NCI-H82 (cell line): Measurements from ENCODE around the gene KICS2.
A peak's percentile ranks its signal among the peaks of the same experiment; 100 is the strongest.
"Not testable (repeated sequence)": the region's sequence is repeated elsewhere in the genome, so short reads cannot be mapped to it uniquely, and the experiment has no call there.

Experiments used
- DNase-seq: peaks from one replicate; lab custom pipeline; 2025; lab: John Stamatoyannopoulos, UW

The KICS2 gene

GRCh38 chr12:64216239-64216638, 5.9 kb downstream of the KICS2 start:
- no peak for DNase-seq

GRCh38 chr12:64212119-64212746, 9.9 kb downstream of the KICS2 start:
- no peak for DNase-seq

GRCh38 chr12:64207453-64207852, 14.6 kb downstream of the KICS2 start:
- no peak for DNase-seq

- DNase-seq, result no peak
Measured at GRCh38 chr12:64205542-64205941, 16.6 kb downstream of the KICS2 start.

- DNase-seq, result no peak
Measured at GRCh38 chr12:64203775-64204174, 18.3 kb downstream of the KICS2 start.

DNA sequence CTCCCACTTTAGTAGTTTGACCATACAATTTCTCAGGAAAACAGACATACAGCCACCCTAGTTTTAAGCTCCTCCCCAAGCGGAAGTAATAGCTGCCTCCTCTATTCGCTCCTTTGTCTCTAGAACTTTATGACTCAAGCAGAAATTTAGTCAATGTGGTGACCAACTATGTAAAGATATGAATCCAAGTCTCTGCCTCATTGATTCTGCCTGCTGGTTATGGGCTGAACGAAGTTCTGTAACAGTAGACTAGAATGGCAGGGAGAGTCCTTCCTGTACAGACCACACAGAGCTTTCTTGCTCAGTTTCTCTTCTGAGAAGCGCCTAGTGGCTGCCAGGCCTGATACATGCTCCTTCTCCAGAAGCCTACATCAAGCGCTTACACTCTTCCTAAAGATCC, 19.1 kb downstream of the KICS2 start:
- DNase-seq, result no peak

DNA sequence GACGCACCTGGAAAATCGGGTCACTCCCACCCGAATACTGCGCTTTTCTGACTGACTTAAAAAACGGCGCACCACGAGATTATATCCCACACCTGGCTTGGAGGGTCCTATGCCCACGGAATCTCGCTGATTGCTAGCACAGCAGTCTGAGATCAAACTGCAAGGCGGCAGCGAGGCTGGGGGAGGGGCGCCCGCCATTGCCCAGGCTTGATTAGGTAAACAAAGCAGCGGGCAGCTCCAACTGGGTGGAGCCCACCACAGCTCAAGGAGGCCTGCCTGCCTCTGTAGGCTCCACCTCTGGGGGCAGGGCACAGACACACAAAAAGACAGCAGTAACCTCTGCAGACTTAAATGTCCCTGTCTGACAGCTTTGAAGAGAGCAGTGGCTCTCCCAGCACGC, 26.3 kb downstream of the KICS2 start:
- not testable (repeated sequence) for DNase-seq

- no peak for DNase-seq
Measured at GRCh38 chr12:64194333-64195149, 27.6 kb downstream of the KICS2 start.

DNA sequence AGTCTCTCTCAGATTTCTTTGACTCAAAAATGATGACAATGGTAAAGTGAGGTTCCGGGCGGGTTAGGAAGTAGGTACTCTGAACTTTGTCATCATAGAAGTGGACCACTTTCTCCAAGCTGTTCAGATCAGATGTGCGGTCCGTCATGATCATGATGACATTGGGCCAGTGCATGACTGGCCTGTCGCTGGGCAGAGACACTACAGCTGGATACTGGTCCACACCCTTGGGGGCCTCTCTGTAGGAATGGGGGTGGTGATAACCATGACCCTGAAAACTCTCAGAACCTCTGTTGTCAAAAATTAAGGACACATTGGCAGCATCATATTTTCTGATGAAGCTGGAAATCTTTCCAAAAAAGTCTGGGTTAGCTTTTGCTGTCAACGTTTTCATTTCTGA, 28.2 kb downstream of the KICS2 start:
- DNase-seq, result no peak

GRCh38 chr12:64192644-64193444, 29.3 kb downstream of the KICS2 start:
- no peak for DNase-seq

- no peak for DNase-seq
Measured at GRCh38 chr12:64190140-64190539, 32.0 kb downstream of the KICS2 start.

DNA sequence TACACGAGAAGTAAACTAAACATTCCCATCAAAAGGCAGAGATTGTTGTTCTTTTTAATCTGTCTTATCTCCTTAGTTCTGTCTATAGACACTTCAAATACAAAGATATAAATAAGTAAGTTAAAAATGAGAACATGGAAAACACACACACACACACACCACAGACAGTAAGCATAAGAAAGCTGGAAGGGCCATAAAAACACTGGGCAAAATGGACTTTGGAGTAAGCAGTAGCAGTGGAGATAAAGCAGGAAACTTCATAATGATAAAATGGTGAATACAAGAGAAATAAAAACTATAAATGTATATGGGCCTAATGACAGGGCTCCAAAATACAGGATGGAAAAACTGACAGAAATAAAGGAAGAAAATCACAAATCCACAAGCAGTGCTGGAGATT, 32.6 kb downstream of the KICS2 start:
- DNase-seq, result no peak

DNA sequence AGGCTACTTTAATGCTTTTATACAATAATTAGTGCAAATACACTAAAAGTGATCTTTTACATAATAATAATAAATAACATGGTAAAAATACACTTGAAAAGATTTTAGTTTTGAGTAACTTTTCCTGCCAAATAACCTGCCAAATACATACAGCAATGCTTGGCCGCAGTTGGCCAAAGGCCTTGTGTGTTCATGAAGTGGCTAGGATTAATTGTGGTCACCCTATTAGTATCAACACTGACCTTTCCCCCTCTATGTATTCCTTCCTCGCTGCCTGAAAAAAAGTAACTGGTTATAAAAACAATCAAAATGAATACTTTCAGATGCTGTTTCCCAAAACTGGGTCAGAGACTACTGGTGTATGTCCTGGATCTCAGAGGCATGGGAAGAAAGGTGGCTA, 34.3 kb downstream of the KICS2 start:
- DNase-seq, result no peak

DNA sequence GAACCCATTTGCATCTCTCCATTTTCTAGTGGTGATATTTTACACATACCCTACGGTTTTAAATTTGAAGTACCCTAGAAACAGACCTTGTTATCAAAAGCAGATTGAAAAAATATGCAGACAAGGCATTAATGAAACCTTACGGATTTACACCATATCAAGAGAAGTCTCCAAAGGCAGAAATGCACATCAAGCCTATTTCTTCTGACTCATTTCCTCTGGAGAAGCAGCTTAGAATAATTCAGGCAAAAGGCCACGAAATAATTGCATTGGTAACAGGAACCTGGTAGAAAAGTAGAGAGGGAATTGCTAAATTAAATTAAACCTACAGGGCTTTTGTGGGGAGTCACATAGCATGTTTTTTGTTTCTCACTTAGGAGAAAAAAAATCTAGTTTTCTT, 34.7 kb downstream of the KICS2 start:
- DNase-seq, result no peak

DNA sequence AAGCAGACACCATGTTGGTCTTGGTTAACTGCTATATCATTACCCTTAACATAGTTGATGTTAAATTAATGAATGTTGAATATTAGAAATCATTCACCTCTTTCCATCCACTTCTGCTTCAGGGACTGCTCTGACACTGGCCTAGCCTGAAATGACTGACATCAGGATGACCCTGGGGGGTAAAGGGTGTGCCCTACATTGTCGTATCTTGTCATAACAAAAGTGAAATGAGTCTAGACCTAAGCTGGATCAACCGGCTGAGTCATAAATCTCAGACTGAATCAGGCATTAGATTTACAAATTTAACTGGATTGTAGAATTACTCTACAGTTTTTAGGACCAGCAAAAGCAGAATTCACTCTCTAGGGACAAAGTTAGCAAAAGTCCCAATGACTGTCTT, 35.3 kb downstream of the KICS2 start:
- no peak for DNase-seq

- DNase-seq, result no peak
Measured at GRCh38 chr12:64184216-64184615, 37.9 kb downstream of the KICS2 start.

DNA sequence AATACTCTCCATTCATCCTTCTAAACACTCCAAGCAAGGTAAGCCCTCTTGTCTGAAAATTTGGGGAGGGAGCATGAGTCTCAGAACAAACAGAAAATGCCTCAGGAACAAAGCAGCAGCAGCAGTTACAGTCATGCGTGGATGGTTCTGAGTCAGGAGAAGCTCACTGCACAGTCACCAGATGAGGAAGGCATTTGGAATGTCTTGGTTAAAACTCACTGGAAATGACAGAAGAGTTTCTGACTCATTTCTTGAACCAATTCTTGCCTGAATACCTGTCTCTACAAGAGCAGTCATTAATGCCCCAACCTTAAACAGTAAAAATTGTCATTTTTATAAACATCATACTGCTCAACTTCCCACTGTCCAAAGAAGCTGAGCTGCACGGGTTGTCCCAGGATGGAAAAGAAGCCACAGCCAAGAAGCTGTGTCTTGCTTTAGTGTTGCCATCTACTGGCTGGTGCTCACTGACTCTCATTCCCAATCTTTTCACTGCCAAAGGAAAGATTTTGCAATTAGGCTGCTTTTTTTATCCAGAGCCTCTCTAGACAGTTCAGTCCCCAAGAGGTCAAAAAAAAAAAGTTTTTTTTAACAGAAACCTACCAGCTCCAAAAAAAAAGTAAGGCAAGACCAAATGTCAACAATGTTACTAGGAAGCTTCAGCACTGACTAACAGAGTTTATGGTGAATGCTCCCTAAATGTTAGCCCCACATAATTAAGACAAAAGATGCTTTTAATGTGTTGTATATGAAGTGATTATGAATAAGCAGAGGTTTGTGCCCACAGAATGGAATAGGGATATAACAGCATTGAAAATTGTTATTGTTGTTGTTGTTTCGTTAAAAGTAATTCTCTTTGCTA, 40.4 kb downstream of the KICS2 start:
- DNase-seq, result peak; percentile 32

DNA sequence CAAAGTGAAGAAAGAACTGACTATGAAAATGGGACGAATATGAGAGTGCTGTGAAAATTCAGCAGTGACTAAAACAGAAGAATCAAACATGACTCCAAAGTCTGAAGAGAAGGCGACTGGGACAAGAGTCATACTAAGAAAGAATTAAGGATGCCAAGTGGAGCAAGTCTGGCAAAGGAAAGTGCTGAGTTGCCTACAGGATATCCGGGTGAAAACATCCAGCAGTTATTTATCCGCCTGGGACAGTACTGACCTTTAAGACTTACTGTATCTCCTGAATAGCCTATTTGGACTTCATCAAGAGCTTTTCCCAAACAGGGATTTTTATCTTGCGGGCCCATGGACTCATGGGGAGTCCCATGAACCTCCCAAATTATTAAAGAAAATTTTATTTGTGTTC, 41.1 kb downstream of the KICS2 start:
- DNase-seq, result no peak

DNA sequence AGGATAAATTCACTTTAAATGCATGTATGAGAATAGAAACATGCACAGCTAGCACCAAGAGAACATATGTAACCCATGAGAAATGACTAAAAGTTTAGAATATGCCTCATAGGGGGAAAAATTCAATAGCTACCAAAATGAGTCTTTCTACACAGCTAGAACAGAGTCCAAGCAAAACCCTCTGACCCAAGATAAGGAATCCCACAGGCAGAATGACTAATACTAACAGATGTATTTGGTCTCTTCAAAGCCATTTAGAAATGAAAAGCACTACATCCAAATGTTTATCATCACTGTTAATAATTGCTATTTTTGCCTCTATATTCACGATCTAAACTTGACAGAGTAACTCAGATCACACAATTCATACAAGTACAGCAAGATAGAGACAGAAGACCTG, 44.0 kb downstream of the KICS2 start:
- DNase-seq, result no peak

DNA sequence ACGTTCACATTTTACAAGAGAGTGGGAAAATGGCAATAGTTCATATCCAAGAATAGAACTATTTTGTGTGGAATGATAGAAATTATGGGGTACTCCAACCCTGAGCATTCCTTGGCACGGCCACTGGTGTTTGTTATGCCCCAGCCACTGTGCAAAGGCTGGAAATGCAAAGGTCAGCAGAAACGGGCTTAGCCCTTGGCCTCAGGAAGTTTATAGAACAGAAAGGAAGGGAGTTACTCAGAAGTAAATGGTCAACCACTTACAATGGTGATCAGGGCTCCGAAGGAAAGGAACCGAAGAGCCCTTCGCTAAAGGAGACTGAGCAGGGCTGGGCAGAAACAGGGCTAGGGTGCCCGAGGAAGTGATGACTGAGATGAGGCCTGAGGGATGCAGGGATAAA, 45.1 kb downstream of the KICS2 start:
- no peak for DNase-seq

DNA sequence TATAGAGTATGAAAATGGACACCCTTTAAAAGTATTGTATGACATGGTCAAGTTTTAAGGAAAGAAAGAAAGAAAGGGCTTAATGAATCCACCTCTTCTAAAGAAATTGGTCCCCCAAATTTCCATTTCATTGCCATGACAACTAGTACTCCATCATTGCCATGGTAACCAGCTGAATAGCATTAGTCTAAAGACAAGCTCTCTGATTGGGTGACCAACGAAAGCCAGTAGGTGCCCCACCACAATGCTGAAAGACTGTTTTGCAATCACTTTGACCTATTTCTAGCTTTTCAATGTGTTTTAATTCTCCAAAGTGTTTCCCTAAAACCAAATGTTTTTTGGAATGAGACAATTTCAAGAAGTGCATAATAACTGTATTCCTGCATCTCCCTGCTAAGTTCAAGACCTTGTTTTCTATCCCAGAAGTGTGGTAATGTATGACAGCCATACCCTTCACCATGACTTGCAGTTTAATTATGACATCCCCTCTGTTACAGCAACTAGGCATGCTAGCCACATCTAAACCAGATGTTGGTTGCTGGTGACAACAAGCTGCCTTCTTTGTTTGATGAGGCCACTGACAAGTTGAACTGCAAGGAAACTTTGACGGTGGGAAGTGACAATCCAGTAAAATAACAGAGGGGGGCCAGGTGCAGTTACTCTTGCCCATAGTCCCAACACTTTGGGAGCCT, 46.7 kb downstream of the KICS2 start:
- no peak for DNase-seq
